Measurements from ENCODE around the gene APBA3.
"Not testable (repeated sequence)": the region's sequence is repeated elsewhere in the genome, so short reads cannot be mapped to it uniquely, and the experiment has no call there.

- not testable (repeated sequence) for TF ChIP-seq HDAC2 (IDR thresholded peaks at IDR 0.05); POLR2A (IDR thresholded peaks at IDR 0.05; ENCODE audit: low read length); KDM1A (IDR thresholded peaks at IDR 0.05; ENCODE audit: low read depth); CTCF (IDR thresholded peaks at IDR 0.05); REST (IDR thresholded peaks at IDR 0.05); CHD4 (IDR thresholded peaks at IDR 0.05; ENCODE audit: borderline replicate concordance); PHF8 (IDR thresholded peaks at IDR 0.05; ENCODE audit: borderline replicate concordance, low read depth); CBX8 (IDR thresholded peaks at IDR 0.05); SMC3 (IDR thresholded peaks at IDR 0.05); RFX5 (IDR thresholded peaks at IDR 0.05); TP53 (CRISPR knock-in tag; IDR thresholded peaks at IDR 0.05); JUNB (IDR thresholded peaks at IDR 0.05); BHLHE40 (IDR thresholded peaks at IDR 0.05; ENCODE audit: low read depth, low read length); CEBPB (IDR thresholded peaks at IDR 0.05)
Observed at GRCh38 chr19:3758297-3758696, 3.2 kb downstream of the APBA3 start.

All from A549 (cell line).